Heart left ventricle (tissue), 13 donors: ENCODE data around the gene TCF19.

Experiments used
- CTCF ChIP-seq, 12 donors: fragments of 200-600 bp; sonication (generic) in 4 of 12; IDR thresholded peaks; one replicate each; pipeline versions ENCODE4 v1.5.0 to v1.8.0; 2018 to 2022; ENCODE audit warnings: antibody characterized with exemption in 12 of 12, mild to moderate bottlenecking in 5 of 12
- POLR2A ChIP-seq, 2 donors: fragments of 450-650 bp; IDR thresholded peaks; one replicate each; pipeline ENCODE4 v1.6.1; 2017; ENCODE audit warnings: antibody characterized with exemption in 2 of 2, mild to moderate bottlenecking in 2 of 2, moderate library complexity in 2 of 2
- donor health status: ischemic (EF 13 %, LVEDD 7.1; RV severe dilation, severe dysfunction).
- donor health status: DM: no; HTN: yes; CAD: no.
- donor health status: DM: no; HTN: no; CAD: no.
- donor health status: ischemic (EF 25% LVEDD 6.9; RV normal size, moderate dysfunction).
- donor health status: ischemic (EF 25% LVEDD 5.7; RV mildly dilated, moderate dysfunction).
- donor health status: ischemic (EF 35%, LVEDD 5.7; RV mildly dilated, moderate dysfunction).
- donor health status: nonischemic (EF 11% LVEDD 7.7; RV severe dilation, severe dysfunction).
- donor health status: DM: yes; HTN: yes; CAD: no.
- donor health status: PGD.
- donor health status: ischemic (EF 29% LVEDD 5.4; RV normal size, mild dysfunction).
- donor health status: nonischemic (EF 23%, LVEDD 6.1; RV moderate dilation, normal function).

- TF ChIP-seq CTCF (IDR thresholded peaks at IDR 0.05) (no peak), POLR2A (IDR thresholded peaks at IDR 0.05) (no peak)
These were observed 27.6 kb upstream of the TCF19 start for GRCh38 chr6:31130751-31131150.
